ENCODE measurements around the gene USE1. TPM values are rescaled to one million over a fixed set of nuclear protein-coding genes. Genes with fewer than 3 reads are reported as not detected.

Gene USE1
- total RNA-seq, 4 donors from 2014 or later, result 16.6 to 25.5 (median 23.8) TPM

GRCh38 chr19:17266975-17267788 lies 52.0 kb downstream of the USE1 start, which contains the start of gene BABAM1:
Gene BABAM1, plus strand, starts transcription at chr19:17267443. Its CDS starts 1,364 bp downstream, at chr19:17268807.
- intact Hi-C loops (cut with DNase I; ENCODE audit: low total_unique reads), result no loop called here
- peak; percentile 98 to 99 for DNase-seq (ENCODE audit: low spot score in 2 of 2)
- H3K4me3 ChIP-seq (ENCODE audit: low read depth, poor library complexity, severe bottlenecking), result peak within 1 kb of the TSS; percentile 86
- TF ChIP-seq CTCF (IDR thresholded peaks at IDR 0.05) (no peak), POLR2A (IDR thresholded peaks at IDR 0.05) (no peak)
- 1% methylated on average over 27 of the region's 27 CpGs for WGBS, 2 donors

GRCh38 chr19:17268754-17269153 lies 53.6 kb downstream of the USE1 start:
- WGBS, 2 donors, result 92 to 96% methylated on average over 13 of the region's 13 CpGs
- intact Hi-C loops (cut with DNase I; ENCODE audit: low total_unique reads), result no loop called here
- no peak for DNase-seq (ENCODE audit: low spot score in 2 of 2)
- TF ChIP-seq POLR2A (IDR thresholded peaks at IDR 0.05) (no peak), CTCF (IDR thresholded peaks at IDR 0.05) (no peak)
- no peak overlapping the region for H3K4me3 ChIP-seq (ENCODE audit: low read depth, poor library complexity, severe bottlenecking)

Other genes starting within 250 kb of the USE1 start
- 10 to 100 TPM in 3 of 4 donors, 1 to 10 TPM in 1; 8.1 to 14.0 (median 13.0) TPM for gene CPAMD8, start 188.5 kb upstream of the USE1 start, total RNA-seq
- gene HAUS8, start 139.9 kb upstream of the USE1 start, total RNA-seq, result 1 to 10 TPM; 3.3 to 7.0 (median 5.7) TPM
- 10 to 100 TPM; 29.2 to 63.1 (median 43.5) TPM for gene MYO9B, start 139.6 kb upstream of the USE1 start, total RNA-seq
- 1 to 10 TPM; 2.6 to 7.9 (median 4.0) TPM for gene OCEL1, start 10.9 kb downstream of the USE1 start, total RNA-seq
- 100 to 1,000 TPM in 1 of 4 donors, 10 to 100 TPM in 3; 57.2 to 119 (median 83.6) TPM for gene NR2F6, start 30.6 kb downstream of the USE1 start, total RNA-seq
- 1 to 10 TPM in 3 of 4 donors, under 1 TPM in 1; 0.80 to 3.0 (median 2.0) TPM for gene USHBP1, start 49.4 kb downstream of the USE1 start, total RNA-seq
- gene BABAM1, start 52.1 kb downstream of the USE1 start, total RNA-seq, result 10 to 100 TPM; 48.3 to 61.2 (median 59.6) TPM
- gene ANKLE1, start 66.5 kb downstream of the USE1 start, total RNA-seq, result 1 to 10 TPM in 1 of 4 donors, under 1 TPM in 3; 0.07 to 1.1 (median 0.36) TPM
- gene ABHD8, start 88.1 kb downstream of the USE1 start, total RNA-seq, result 10 to 100 TPM; 20.2 to 34.9 (median 27.7) TPM
- gene MRPL34, start 90.5 kb downstream of the USE1 start, total RNA-seq, result 100 to 1,000 TPM in 3 of 4 donors, 10 to 100 TPM in 1; 88.4 to 228 (median 131) TPM
- gene DDA1, start 94.2 kb downstream of the USE1 start, total RNA-seq, result 10 to 100 TPM; 16.4 to 30.7 (median 26.3) TPM
- 10 to 100 TPM; 31.1 to 56.8 (median 46.9) TPM for gene ANO8, start 119.5 kb downstream of the USE1 start, total RNA-seq
- 10 to 100 TPM; 30.6 to 36.8 (median 35.0) TPM for gene GTPBP3, start 122.2 kb downstream of the USE1 start, total RNA-seq
- 10 to 100 TPM; 11.7 to 96.5 (median 50.2) TPM for gene PLVAP, start 162.0 kb downstream of the USE1 start, total RNA-seq
- gene CCDC194, start 178.8 kb downstream of the USE1 start, total RNA-seq, result not detected
- 10 to 100 TPM in 3 of 4 donors, 1 to 10 TPM in 1; 9.4 to 15.9 (median 12.5) TPM for gene BST2, start 190.3 kb downstream of the USE1 start, total RNA-seq
- 10 to 100 TPM; 66.8 to 86.4 (median 75.6) TPM for gene MVB12A, start 204.7 kb downstream of the USE1 start, total RNA-seq
- gene TMEM221, start 233.3 kb downstream of the USE1 start, total RNA-seq, result 1 to 10 TPM in 1 of 4 donors, under 1 TPM in 2, not detected in 1; 0.42 to 1.3 (median 0.61) TPM
- not detected for gene NXNL1, start 245.6 kb downstream of the USE1 start, total RNA-seq